Mucosa of stomach (tissue), 1 donor: ENCODE results near the gene DSC2.
"Not testable (repeated sequence)": the region's sequence is repeated elsewhere in the genome, so short reads cannot be mapped to it uniquely, and the experiment has no call there.

ENCODE experiments used
- H3K27me3 ChIP-seq: one replicate; pipeline ENCODE4 v1.7.0; 2013; ENCODE audit warnings: mild to moderate bottlenecking, low read length; ENCODE audit not compliant: control insufficient read depth, insufficient read depth
- H3K36me3 ChIP-seq: one replicate; pipeline ENCODE4 v1.7.0; 2013; ENCODE audit warnings: low read length; ENCODE audit not compliant: control insufficient read depth, insufficient read depth
- H3K4me1 ChIP-seq: one replicate; pipeline ENCODE4 v1.7.0; 2013; ENCODE audit warnings: mild to moderate bottlenecking, low read length; ENCODE audit not compliant: control insufficient read depth, insufficient read depth
- H3K4me3 ChIP-seq: one replicate; pipeline ENCODE4 v1.7.0; 2013; ENCODE audit warnings: low read length
- H3K9ac ChIP-seq: one replicate; pipeline ENCODE4 v1.7.0; 2013; ENCODE audit warnings: mild to moderate bottlenecking, low read length, moderate library complexity
- H3K9me3 ChIP-seq: one replicate; pipeline ENCODE4 v1.7.0; 2013; ENCODE audit warnings: mild to moderate bottlenecking, low read length, moderate library complexity; ENCODE audit not compliant: control insufficient read depth
- donor health status: Pancreatic carcinoma.

The DSC2 gene

GRCh38 chr18:31102025-31102684 is at the start of gene DSC2:
DSC2 (minus strand) TSS chr18:31102421; CDS start chr18:31101971, 450 bp downstream.
- peak within 1 kb of the TSS; percentile 94 for H3K9ac ChIP-seq
- no peaks in the 10 kb centered on the region for H3K9me3 ChIP-seq
- peak within 1 kb of the TSS; percentile 43 for H3K4me3 ChIP-seq
- no peaks in the 10 kb centered on the region for H3K27me3 ChIP-seq
- H3K4me1 ChIP-seq: peaks cover 6% of the 10 kb centered on the region
- no peaks in the 10 kb centered on the region for H3K36me3 ChIP-seq

DNA sequence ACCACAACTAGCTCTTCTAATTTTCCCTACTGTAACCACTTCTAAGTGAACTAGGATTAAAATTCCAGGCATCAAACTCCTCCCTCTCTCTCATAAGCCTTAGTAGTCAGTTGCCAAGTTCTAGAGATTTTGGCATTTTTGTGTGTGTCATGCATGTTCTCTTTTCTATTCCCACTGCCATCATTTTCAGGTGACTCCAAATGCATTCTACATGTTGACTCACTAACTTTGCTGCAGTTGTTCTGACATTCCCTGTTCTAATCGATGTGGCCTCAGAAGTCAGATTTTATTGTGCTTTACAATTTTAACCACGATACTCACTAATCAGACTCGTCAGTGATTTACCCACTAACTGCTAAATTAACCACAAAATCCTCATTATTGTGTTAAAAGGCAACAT is 47.1 kb upstream of the DSC2 start:
- H3K4me3 ChIP-seq: no peak overlapping the region
- no peak overlapping the region for H3K9ac ChIP-seq
- no peaks in the 10 kb centered on the region for H3K36me3 ChIP-seq
- no peaks in the 10 kb centered on the region for H3K4me1 ChIP-seq
- no peaks in the 10 kb centered on the region for H3K27me3 ChIP-seq
- H3K9me3 ChIP-seq: no peaks in the 10 kb centered on the region

- H3K9me3 ChIP-seq: no peaks in the 10 kb centered on the region
- no peaks in the 10 kb centered on the region for H3K4me1 ChIP-seq
- no peak overlapping the region for H3K9ac ChIP-seq
- no peak overlapping the region for H3K4me3 ChIP-seq
- H3K27me3 ChIP-seq: no peaks in the 10 kb centered on the region
- H3K36me3 ChIP-seq: no peaks in the 10 kb centered on the region
Observed at GRCh38 chr18:31148600-31148999, 46.4 kb upstream of the DSC2 start.

DNA sequence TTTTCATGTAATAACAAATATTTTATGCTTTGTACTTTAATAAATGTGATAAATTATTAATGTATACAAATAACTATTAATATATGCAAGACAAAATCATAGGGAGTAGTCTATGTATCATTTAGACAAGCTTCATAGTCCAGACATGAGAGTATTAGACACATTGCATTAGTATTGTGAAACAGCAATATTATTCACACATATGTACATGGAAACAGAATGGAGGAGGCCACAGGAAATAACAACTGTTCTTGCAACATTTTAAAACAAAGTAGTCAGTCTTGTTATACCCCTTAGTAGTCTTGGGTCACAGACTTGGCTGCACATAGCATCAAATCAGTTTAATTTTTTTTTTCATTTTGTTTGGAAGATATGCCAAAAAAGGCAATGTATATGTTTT is 44.6 kb upstream of the DSC2 start:
- Histone ChIP-seq H3K36me3 (no peaks in the 10 kb centered on the region), H3K9me3 (no peaks in the 10 kb centered on the region), H3K4me3 (no peak overlapping the region), H3K9ac (no peak overlapping the region), H3K4me1 (no peaks in the 10 kb centered on the region), H3K27me3 (no peaks in the 10 kb centered on the region)

DNA sequence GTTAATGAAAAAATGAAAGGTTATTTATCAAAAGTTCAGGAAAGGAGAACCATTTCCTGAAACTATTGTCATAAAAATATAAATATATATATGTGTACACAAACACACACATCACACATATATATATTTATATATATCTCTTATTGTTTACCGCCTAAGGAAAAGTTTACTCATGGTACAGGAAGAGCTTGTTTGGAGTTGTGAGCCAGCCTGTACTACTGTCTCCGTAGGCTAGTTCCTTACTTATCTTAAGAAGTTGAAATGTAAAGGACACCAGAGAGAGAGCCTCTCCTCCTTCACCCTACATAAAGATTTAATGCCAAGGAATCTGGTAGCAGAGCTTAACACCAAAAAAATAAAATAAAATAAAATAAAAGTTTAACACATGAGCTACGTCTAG is 40.8 kb upstream of the DSC2 start:
- no peak overlapping the region for H3K4me3 ChIP-seq

GRCh38 chr18:31138709-31139108 is 36.5 kb upstream of the DSC2 start:
- Histone ChIP-seq H3K9me3 (no peaks in the 10 kb centered on the region), H3K27me3 (no peaks in the 10 kb centered on the region), H3K36me3 (no peaks in the 10 kb centered on the region), H3K4me1 (no peaks in the 10 kb centered on the region), H3K9ac (no peak overlapping the region), H3K4me3 (no peak overlapping the region)

More for the DNA sequence above, 40.8 kb upstream of the DSC2 start:
- H3K9me3 ChIP-seq: no peaks in the 10 kb centered on the region
- H3K9ac ChIP-seq: no peak overlapping the region
- H3K27me3 ChIP-seq: no peaks in the 10 kb centered on the region
- H3K36me3 ChIP-seq: no peaks in the 10 kb centered on the region
- H3K4me1 ChIP-seq: no peaks in the 10 kb centered on the region

- Histone ChIP-seq H3K4me1 (no peaks in the 10 kb centered on the region), H3K27me3 (no peaks in the 10 kb centered on the region), H3K4me3 (no peak overlapping the region), H3K9me3 (no peaks in the 10 kb centered on the region), H3K9ac (no peak overlapping the region), H3K36me3 (no peaks in the 10 kb centered on the region)
Observed at GRCh38 chr18:31134988-31135529, 32.8 kb upstream of the DSC2 start.

- H3K9ac ChIP-seq: no peak overlapping the region
- H3K4me1 ChIP-seq: no peaks in the 10 kb centered on the region
- H3K27me3 ChIP-seq: no peaks in the 10 kb centered on the region
- no peak overlapping the region for H3K4me3 ChIP-seq
- H3K36me3 ChIP-seq: no peaks in the 10 kb centered on the region
- no peaks in the 10 kb centered on the region for H3K9me3 ChIP-seq
Observed at GRCh38 chr18:31129398-31130115, 27.3 kb upstream of the DSC2 start.

- no peak overlapping the region for H3K9ac ChIP-seq
- no peaks in the 10 kb centered on the region for H3K4me1 ChIP-seq
- no peak overlapping the region for H3K4me3 ChIP-seq
- no peaks in the 10 kb centered on the region for H3K9me3 ChIP-seq
- H3K27me3 ChIP-seq: no peaks in the 10 kb centered on the region
- no peaks in the 10 kb centered on the region for H3K36me3 ChIP-seq
Observed at GRCh38 chr18:31125878-31126277, 23.7 kb upstream of the DSC2 start.

GRCh38 chr18:31123125-31123524 is 20.9 kb upstream of the DSC2 start:
- H3K4me3 ChIP-seq, H3K9me3 ChIP-seq, H3K27me3 ChIP-seq, H3K4me1 ChIP-seq, H3K9ac ChIP-seq, H3K36me3 ChIP-seq: not testable (repeated sequence)

DNA sequence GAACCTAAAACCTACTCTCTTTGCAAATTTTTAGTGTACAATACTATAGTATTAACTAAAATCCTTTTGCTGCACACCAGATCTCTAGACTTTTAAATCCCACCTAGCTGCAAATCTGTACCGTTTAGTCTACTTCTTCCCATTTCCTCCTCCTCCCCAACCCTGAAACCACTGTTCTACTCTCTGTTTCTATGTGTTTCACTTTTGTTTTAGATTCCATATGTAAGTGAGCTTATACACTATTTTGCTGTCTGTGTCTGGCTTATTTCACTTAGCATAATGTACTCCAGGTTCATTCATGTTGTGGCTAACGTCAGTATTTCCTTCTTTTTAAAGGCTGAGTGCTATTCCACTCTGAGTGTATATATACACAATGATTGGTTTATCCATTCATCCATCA is 18.4 kb upstream of the DSC2 start:
- Histone ChIP-seq H3K36me3 (no peaks in the 10 kb centered on the region), H3K4me1 (no peaks in the 10 kb centered on the region), H3K9me3 (no peaks in the 10 kb centered on the region), H3K27me3 (no peaks in the 10 kb centered on the region), H3K4me3 (no peak overlapping the region), H3K9ac (no peak overlapping the region)

- no peak overlapping the region for H3K4me3 ChIP-seq
- no peaks in the 10 kb centered on the region for H3K27me3 ChIP-seq
- no peak overlapping the region for H3K9ac ChIP-seq
- H3K4me1 ChIP-seq: no peaks in the 10 kb centered on the region
- no peaks in the 10 kb centered on the region for H3K36me3 ChIP-seq
- no peaks in the 10 kb centered on the region for H3K9me3 ChIP-seq
Observed at GRCh38 chr18:31116853-31117595, 14.8 kb upstream of the DSC2 start.
